NB4 (cell line): ENCODE data around the gene RASSF5.

Experiments used
- DNase-seq: peaks from one replicate; pipeline ENCODE4 v3.0.0; 2010; ENCODE audit warnings: low read depth
- H3K4me3 ChIP-seq: one replicate; pipeline ENCODE4 v1.5.1; 2011; ENCODE audit warnings: mild to moderate bottlenecking, low read depth, low read length, moderate library complexity
- MYC ChIP-seq: IDR thresholded peaks from 2 replicates; pipeline ENCODE4 v1.6.1; 2011; ENCODE audit warnings: low read depth, low read length
- POLR2A ChIP-seq: IDR thresholded peaks from 2 replicates; pipeline ENCODE4 v1.6.1; 2011; ENCODE audit warnings: mild to moderate bottlenecking; ENCODE audit not compliant: insufficient read length; ENCODE audit errors: extremely low read depth
- TF ChIP-seq, protein P1 (sequence below): IDR thresholded peaks from one replicate; pipeline ENCODE4 v1.5.1; 2012; ENCODE audit warnings: low read depth, low read length
- TF ChIP-seq, protein P2 (sequence below): IDR thresholded peaks from 2 replicates; pipeline ENCODE4 v1.6.1; 2011; ENCODE audit warnings: low read depth, low read length

RASSF5 gene, protein sequence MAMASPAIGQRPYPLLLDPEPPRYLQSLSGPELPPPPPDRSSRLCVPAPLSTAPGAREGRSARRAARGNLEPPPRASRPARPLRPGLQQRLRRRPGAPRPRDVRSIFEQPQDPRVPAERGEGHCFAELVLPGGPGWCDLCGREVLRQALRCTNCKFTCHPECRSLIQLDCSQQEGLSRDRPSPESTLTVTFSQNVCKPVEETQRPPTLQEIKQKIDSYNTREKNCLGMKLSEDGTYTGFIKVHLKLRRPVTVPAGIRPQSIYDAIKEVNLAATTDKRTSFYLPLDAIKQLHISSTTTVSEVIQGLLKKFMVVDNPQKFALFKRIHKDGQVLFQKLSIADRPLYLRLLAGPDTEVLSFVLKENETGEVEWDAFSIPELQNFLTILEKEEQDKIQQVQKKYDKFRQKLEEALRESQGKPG

DNA sequence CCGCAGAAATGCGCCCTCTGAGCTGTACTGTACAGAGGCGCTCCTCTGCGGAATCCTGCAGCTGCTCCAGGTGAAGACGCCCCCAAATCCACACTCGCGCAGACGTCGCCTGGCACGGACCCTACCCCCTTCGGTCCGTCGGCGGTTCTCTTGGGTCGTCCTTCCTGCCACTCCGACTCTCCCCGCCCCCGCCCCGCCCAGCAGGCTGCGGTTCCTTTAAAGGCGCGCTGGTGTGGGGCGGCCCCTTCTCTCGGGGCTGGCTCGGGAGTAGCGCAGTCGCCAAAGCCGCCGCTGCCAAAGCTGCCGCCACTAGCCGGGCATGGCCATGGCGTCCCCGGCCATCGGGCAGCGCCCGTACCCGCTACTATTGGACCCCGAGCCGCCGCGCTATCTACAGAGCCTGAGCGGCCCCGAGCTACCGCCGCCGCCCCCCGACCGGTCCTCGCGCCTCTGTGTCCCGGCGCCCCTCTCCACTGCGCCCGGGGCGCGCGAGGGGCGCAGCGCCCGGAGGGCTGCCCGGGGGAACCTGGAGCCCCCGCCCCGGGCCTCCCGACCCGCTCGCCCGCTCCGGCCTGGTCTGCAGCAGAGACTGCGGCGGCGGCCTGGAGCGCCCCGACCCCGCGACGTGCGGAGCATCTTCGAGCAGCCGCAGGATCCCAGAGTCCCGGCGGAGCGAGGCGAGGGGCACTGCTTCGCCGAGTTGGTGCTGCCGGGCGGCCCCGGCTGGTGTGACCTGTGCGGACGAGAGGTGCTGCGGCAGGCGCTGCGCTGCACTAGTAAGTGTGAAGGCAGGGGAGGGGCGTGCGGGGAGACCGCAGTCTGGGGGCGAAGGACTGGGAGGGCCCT is at the start of gene RASSF5:
Gene RASSF5 (plus strand): TSS at position 248 of the 846 bp plus-strand sequence. CDS start 72 bp downstream, at position 320.
- no peak for TF ChIP-seq MYC
- TF ChIP-seq, protein P1, sequence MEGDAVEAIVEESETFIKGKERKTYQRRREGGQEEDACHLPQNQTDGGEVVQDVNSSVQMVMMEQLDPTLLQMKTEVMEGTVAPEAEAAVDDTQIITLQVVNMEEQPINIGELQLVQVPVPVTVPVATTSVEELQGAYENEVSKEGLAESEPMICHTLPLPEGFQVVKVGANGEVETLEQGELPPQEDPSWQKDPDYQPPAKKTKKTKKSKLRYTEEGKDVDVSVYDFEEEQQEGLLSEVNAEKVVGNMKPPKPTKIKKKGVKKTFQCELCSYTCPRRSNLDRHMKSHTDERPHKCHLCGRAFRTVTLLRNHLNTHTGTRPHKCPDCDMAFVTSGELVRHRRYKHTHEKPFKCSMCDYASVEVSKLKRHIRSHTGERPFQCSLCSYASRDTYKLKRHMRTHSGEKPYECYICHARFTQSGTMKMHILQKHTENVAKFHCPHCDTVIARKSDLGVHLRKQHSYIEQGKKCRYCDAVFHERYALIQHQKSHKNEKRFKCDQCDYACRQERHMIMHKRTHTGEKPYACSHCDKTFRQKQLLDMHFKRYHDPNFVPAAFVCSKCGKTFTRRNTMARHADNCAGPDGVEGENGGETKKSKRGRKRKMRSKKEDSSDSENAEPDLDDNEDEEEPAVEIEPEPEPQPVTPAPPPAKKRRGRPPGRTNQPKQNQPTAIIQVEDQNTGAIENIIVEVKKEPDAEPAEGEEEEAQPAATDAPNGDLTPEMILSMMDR = no peak
- no peak for TF ChIP-seq POLR2A
- TF ChIP-seq, protein P2, sequence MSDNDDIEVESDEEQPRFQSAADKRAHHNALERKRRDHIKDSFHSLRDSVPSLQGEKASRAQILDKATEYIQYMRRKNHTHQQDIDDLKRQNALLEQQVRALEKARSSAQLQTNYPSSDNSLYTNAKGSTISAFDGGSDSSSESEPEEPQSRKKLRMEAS = no peak
- DNase-seq = peak; percentile 76
- H3K4me3 ChIP-seq = peak within 1 kb of the TSS; percentile 11

DNA sequence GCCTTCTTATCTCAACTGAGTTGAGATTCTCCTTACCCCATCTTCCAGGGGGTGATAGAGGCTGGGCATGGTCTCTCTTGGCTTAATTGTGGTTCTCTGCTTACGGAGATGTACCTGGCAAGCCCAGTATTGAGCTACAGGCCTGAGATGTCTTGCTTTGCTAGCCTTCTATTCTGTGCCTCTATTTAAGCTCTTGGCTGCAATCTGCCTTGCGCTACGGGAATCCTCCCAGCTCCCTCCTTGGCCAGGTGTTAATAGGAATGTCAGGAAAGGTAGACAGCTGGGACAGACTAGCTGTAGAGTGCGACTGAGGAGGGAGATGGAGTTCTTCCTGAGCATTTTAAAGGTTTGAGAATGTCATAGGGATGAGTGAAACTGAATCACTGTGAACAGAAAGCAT is 47.6 kb upstream of the RASSF5 start:
- DNase-seq = no peak
- H3K4me3 ChIP-seq = no peak overlapping the region
- TF ChIP-seq, protein P1 = no peak
- TF ChIP-seq MYC (no peak), POLR2A (no peak)
- TF ChIP-seq, protein P2 = no peak

DNA sequence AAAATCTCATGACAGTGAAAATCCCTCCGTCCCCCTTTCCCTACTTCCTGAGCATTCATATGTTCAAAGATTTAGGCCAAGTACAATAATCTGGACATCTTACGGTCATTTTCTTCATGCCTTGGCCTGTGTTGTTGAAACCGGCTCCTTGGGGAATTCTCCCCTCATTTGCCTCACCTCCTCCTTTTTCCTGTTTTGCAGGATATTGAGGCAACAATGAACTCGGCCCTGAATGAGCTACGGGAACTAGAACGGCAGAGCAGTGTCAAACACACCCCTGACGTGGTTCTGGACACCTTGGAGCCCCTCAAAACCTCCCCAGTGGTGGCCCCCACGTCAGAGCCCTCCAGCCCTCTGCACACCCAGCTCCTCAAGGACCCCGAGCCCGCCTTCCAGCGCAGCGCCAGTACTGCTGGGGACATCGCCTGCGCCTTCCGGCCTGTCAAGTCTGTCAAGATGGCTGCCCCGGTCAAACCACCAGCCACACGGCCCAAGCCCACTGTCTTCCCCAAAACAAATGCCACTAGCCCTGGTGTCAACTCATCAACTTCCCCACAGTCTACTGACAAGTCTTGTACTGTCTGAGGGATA is 46.4 kb upstream of the RASSF5 start:
- DNase-seq = peak; percentile 31
- TF ChIP-seq, protein P1 = no peak
- TF ChIP-seq, protein P2 = no peak
- TF ChIP-seq MYC = no peak
- no peak for TF ChIP-seq POLR2A
- no peak overlapping the region for H3K4me3 ChIP-seq

DNA sequence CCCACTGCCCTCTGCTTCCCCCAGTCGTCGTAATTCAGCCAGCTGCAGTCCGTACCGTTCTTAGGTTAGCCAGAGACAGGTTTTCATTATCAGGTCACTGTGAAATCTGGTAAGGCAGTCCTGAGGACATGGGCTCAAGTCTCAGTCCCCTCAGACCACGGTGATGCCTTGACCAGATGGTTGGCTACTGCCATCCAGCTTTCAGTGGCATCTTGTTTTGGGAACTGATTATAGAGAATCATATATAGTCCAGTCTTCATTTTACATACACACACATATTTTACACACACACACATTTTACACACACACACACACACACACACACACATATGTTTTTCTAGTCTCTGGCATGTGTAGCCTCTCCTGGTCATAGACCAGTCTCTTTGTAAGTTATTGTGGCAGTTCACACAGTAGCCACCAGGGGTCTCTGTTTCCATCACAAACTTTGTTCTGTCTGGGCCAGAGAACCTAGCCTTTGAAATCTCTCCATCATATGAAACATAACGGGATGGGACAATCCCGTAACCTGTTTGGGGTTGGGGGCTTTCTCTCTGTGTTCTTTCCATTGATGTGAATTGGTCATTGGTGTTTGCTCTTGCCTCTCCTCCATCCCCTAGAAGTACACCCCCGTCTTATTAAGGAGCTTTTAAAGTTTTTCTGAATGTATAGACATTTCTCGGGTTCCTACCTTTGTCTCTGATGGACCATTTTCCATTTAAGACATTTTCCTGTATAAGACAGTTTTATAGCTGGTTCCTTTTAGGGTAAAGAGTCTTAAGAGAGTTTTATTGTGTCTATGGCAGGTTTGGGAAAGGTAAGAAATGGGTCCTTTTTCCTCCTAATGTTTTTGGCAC is 45.5 kb upstream of the RASSF5 start:
- H3K4me3 ChIP-seq = no peak overlapping the region
- peak; percentile 75 for DNase-seq
- TF ChIP-seq, protein P2 = no peak
- TF ChIP-seq, protein P1 = peak; percentile 77

DNA sequence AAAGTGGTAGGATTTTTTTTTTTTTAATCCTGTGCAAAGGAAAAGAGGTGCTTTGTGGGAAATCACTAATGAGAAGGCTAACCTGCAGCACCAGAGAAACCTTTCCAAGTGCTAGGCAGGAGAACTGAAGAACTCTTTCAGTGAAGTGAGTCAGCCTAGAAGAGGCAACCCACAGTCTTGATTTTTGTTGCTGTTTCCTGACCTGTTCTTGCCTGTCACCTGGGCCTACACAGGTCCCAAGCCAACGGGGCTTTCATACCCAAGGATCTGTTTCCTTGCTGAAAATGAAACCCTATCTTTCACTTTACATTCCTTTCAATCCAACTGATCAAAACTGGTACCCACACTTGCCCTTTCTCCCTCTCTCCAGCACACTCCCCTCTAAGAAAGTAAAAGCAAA is 44.2 kb upstream of the RASSF5 start:
- no peak overlapping the region for H3K4me3 ChIP-seq
- TF ChIP-seq POLR2A = no peak
- TF ChIP-seq, protein P2 = no peak
- no peak for TF ChIP-seq MYC
- TF ChIP-seq, protein P1 = no peak
- DNase-seq = no peak
